Esophagus mucosa (tissue), 1 donor: Measurements from ENCODE around the gene RBM39. TPM values are rescaled to one million over a fixed set of nuclear protein-coding genes. Genes with fewer than 3 reads are reported as not detected.
"Not testable (repeated sequence)": the region's sequence is repeated elsewhere in the genome, so short reads cannot be mapped to it uniquely, and the experiment has no call there.

Experiments used
- ATAC-seq: fragments of 200-7000 bp; cut with Tn5 transposase; one replicate; pipeline ENCODE4 v1.9.1; 2020
- total RNA-seq: library from RNA; stranded (reverse); gene quantifications from one replicate; pipeline ENCODE4 v1.2.4, GENCODE V29; 2023
- donor health status: DM: yes; HTN: yes; CAD: no.

Gene RBM39
- total RNA-seq, 1 donor from 2014 or later: 139 TPM

DNA sequence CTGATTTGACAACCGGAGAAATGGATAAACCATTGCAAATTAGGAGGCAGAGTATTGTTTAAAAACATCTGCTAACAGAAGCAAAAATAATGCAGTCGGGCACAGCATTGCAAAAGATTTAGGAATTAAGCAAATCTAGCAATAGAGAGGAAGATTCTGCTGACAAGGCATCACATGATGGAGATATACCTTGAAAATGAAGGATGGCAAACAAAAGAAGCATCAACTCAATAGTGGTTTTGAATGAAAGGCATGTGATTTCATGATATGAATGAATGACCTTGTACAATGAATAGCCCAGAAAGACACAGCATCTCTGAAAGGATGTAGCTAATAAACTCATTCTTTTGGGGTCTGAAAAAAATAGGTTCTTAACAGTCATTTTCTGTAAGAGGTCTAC lies 8.6 kb upstream of the RBM39 start:
- no peak for ATAC-seq

DNA sequence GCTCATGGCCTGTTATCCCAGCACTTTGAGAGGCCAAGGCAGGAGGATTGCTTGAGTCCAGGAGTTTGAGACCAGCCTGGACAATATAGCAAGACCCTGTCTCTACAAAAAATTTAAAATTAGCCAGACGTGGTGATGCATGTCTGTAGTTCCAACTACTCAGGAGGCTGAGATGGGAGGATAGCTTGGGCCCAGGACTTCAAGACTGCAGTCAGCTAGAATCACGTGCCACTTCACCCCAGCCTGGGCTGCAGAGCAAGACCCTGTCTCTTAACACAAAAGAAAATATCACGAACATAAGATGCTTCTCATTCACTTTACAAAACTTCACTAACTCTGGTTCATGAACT lies 2.4 kb upstream of the RBM39 start:
- not testable (repeated sequence) for ATAC-seq

DNA sequence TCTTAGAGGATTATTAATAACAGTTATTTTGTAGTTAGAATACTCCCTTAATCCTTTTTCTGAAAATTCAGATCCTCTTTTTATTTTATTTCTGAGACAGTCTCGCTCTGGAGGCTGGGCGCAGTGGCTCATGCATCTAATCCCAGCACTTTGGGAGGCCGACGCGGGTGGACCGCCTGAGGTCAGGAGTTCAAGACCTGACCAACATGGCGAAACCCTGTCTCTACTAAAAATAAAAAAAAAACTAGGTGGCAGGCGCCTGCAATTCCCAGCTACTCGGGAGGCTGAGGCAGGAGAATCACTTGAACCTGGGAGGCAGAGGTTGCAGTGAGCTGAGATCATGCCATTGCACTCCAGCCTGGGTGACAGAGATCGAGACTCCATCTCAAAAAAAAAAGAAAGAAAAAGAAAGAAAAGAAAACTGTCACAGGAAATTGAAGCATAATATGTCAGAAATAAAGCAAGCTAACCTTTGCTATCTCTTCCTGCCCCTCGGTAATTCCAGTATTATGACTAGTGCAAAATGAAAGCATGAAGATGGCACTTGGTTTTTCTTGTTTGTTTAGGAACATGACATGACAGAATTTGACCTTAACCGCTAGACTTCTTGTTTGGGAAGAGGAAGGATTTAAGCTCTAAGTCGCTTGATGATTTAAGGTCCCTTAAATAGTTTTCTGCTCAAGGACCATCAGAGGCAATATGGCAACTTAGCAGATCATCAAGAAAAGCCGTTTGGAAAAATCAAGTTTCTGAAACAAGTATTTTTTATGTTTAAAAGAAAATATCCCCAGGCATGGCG lies 1.8 kb upstream of the RBM39 start:
- no peak for ATAC-seq

DNA sequence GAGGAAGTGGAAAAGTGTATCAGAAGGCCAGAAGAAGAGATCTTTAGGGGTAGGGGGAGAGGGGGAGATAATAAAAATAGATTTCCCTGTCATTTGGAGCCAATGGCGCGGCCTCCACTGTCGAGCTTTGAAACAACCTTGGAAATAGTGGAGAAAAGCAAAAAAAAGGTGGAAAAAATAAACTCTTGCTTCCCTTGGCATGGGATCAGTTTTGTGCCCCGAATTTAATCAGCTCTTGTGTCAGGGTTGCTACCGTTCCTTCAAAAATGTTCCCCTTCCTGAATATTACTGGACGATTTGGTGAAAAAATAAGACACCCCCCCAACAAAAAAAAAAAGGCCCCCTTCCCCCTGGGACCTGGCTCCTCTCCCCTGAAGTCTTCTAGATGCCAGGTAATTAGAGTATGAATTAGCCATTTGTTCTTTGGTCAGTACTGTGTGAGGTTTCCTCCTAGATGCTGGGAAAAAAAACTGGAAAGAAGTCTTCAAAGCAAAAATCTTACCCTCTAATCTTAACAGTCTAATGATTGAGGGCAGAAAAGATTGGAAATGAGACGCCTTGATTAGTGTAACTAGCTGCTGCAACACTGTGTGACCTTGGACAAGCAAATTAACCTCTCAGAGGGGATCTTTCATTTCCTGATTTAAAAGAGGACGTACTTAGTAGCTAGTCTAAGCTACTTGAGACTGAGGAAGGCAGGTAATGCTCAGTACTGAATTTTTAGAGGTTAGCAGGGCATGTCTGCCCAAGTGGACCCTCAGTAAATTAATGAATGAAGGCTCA lies 872 bp upstream of the RBM39 start:
- no peak for ATAC-seq

DNA sequence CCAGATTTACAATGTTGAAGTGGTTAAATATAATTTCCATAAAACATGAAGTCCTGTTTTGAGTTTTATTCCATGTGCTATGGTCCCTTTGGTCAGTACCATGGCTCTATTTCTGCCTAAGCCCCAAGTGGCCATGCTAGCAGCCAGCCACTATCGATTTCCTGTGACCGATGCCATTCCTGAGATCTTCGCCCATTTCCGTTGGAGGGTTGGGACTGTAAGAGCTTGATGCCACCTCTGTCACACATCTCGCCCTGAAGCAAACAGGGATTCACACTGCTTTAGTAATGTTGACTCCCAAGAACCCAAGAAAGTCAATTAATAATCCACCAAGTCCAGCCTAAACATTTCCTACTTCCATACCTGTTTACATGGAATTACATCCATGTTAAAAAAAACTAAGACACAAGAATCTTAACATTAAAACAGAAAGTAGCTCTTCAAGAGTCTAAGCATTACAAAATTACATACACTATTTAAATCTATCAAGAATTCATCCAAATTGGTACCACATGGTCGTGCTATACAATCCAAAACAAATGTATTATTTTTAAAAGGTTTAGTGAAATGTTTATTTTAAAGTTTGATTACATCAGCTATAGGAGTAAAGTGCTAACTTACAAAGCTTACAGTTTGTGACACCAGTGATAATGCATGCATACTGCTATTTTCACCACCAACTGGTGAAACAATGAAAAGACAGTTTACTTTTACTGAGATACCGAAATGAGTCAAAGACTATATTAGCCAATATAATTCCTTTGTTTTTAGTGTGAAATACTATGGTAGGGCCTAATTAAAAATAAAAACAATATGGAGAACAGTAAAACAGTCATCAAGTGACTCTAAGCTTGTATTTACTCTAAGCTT lies 2.5 kb downstream of the RBM39 start:
- ATAC-seq: no peak

DNA sequence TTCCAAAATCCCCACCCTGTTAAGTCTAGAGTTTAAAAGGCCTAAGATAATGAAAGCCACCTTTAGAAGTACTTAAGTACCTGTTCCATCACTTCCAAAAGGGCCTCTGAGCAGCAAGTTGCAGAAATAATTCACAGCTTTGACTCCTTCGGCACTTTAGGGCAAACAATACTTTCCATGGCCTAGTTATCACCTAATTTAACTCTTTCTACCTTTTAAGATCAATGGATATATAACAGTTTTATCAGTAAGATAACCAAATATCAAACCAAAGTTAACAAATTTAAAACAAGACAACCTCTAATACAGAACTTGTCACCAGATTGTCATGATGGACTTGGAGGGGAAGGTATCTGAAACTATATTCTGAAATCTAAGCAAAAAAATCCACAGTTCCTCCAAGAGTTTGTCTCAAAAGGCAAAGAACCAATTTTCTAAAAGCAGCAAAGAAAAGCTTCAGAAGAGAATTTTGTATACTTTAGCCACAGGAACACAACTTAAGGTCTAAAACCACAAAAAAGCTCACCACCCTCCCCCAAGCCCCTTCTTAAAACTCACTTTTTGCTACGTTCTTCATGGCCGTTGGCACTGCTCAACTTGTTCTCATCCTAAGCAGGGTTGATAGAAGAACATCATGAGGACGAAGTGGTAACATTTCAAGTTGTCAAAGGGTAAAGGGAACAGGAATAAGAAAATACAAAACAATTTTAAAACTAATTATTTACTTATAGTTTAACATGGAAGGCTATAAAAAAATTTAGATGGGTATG lies 3.5 kb downstream of the RBM39 start:
- ATAC-seq: no peak

DNA sequence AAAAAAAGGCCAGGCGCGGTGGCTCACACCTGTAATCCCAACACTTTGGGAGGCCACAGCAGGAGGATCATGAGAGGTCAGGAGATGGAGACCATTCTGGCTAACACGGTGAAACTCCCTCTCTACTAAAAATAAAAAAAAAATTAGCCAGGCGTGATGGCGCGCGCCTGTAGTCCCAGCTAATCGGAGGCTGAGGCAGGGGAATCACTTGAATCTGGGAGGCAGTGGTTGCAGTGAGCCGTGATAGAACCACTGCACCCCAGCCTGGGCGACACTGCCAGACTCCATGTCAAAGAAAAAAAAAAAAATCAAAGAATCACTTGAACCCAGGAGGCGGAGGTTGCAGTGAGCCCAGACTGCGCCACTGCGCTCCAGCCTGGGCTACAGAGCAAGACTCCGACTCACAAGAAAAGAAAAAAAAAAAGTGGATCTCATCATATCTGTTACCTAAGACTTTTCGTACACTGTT lies 4.2 kb downstream of the RBM39 start:
- ATAC-seq: no peak

DNA sequence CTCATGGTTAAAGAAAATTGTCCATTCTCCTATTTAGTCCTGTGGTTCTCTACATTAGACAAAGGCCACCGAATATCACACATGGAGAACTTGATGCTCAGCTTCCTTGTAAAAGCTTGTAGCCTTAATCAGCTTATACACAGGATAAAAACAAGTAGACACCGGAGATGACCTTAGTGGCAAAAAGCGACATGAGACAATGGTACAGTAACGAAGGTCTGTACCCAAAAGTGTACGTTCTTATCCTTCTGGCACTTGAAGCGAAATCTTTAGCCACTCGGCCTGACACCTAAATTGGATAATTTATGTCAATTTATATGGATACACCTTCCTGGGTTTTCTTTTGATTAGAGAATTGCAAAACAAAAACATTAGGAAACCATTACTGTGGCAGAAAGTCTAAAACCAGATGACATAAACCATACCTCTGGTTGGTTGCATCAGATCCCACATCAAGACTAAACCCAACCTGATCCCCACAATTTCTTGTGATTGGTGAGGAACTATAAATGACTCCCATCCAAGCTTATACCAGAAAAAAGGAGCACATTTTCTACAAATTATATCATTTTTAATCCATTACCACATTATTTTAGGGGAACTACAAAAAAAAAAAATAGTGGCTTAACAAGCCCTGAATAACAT lies 6.1 kb downstream of the RBM39 start:
- no peak for ATAC-seq

DNA sequence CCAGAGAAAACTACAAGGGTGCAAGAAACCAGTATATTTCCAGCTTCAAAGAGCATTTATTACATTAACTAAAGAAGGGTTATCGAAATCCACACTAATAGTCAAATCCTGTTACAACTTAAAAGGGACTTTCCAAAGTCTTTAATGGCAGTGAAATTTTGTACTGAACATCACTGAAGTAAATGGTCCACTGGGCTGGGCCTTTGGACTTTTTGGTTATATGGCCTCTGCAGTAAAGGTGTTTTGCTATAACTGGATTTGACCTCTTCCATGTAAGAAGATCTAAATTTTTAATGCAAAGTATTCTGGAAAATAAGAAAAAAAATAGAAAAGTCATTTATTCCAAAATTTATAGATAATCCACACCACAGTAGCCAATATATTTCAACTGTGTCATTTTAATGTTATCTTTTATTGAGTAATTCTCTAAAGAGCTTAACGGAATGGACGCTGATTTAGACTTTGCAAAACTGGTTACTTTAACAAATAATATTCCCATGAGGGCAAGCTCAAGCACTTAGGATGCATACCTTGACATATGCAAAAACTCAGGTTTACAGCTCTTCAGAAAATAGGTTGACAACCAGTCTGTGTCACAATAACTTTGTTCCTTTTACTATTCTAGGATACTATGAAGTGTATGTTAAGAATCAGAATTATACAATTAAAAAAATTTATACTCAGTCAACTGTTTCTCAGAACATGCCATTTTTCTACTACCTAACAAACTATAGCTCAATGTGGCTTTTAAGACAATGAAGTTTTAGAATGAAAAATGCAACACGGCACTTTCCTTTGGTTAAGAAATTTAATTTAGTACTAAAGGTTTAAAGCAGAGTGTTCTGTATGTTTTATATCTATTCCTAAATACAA lies 7.0 kb downstream of the RBM39 start:
- no peak for ATAC-seq

DNA sequence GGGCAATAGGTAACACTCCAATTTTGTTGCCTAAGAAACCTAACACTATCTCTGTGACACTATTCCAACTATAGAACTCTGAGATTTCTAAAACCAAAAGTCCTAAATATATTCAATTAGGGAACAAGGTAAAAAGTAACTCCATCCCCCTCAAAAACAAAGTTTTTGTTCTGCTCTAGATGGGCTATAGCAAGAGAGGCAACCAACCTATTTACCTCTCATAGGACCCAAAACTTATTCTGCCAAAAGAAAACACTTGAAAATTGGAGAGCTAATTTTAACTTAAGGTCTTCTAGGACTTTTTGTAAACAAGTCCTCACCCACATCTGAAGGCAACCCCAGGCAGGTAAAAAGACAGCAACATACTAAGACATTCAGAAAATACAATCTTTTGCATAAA lies 7.7 kb downstream of the RBM39 start:
- ATAC-seq: no peak

DNA sequence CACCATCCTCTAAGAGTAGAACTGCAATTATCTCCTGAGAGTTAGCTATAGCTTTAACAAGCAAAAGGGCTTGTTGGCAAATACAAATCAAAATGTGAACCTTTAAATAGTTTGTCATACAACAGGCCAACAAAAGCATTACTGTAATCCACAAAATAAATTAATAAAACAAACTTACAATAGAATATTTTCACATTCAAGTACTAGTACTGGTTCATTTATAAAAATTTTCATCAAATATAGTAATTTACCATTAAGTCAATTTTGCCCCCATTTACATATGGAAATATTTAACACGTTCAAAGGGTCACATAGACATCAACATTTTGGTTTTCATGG lies 9.4 kb downstream of the RBM39 start:
- no peak for ATAC-seq

DNA sequence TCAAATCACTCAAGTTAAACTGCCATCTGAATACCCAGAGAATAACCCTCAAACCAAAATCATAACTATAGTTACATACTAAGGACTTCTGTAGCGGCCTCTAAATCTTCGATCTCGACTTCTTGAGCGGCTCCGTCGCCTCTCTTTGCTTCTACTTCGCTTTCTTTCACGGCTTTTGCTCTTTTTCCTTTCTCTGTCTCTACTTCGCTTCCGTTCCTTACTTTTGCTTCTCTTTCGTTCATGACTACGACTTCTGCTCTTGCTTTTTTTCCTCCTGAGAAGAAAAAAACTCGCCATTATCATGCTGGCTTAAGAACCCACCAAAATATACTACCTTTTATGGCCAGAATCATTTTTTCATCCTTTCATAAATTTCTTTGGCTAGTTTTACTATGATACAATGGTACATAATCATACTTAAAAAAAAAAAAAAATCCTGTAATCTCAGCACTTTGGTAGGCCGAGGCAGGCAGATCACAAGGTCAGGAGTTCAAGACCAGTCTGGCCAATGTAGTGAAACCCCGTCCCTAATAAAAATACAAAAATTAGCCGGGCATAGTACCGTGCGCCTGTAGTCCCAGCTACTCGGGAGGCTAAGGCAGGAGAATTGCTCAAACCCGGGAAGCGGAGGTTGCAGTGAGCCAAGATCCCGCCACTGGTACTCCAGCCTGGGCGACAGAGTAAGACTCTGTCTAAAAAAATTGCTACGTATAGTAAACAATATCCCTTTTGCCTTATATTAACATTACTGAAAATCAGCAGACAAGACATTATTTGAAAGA lies 10.0 kb downstream of the RBM39 start:
- ATAC-seq: no peak

DNA sequence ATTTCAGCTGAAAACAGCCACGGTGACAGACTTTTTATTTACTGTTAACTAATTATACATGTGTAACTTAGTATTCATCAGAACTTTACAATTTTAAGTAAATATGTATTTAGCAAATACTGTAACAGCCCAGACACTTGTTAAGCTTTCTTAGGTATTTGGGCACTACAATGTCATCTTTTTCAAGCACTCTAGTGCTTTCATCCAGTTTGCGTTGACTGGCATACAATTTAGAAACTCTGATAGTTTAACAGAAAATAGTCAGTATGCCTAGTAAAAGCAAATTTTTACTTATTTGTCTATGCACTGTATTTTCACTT lies 10.6 kb downstream of the RBM39 start:
- no peak for ATAC-seq

DNA sequence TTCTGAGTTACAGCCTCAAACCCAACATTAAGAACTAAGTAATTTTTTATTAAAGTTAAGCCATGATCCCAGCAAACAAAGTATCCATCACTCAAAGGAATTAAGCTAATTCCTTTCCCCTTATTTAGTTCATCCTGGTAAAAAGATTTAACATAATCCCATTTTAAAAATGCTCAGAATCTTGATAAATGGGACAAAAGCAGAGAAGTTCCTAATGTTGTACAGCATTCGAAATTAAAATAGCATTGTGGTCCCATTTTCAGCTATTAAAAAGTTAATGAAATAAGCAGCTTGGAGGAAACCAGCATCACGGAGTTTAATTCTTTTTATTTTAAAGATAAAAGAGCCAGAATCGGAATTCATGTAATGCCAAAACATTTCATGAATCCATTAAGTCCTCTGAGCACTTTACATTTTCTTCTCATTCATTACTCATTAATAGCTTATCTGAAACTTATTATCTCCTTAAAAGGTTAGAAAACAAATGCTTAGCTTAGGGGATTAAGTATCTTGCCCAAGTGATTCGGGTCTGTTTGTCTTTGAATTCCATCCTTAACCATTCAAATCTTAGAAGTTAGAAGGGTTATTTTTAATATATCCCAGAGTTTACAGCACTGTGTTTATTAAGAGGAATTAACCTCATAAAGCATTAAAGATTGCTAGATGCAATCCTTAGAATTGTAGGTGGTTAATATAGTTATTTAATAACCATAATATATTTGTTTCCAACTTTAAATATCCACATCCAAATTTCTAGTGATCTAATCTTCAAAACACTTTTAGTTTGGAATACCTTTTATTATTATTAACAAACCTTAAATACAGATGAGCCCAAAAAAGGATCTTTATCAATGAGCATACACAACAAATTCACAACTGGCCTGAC lies 11.2 kb downstream of the RBM39 start:
- ATAC-seq: no peak

DNA sequence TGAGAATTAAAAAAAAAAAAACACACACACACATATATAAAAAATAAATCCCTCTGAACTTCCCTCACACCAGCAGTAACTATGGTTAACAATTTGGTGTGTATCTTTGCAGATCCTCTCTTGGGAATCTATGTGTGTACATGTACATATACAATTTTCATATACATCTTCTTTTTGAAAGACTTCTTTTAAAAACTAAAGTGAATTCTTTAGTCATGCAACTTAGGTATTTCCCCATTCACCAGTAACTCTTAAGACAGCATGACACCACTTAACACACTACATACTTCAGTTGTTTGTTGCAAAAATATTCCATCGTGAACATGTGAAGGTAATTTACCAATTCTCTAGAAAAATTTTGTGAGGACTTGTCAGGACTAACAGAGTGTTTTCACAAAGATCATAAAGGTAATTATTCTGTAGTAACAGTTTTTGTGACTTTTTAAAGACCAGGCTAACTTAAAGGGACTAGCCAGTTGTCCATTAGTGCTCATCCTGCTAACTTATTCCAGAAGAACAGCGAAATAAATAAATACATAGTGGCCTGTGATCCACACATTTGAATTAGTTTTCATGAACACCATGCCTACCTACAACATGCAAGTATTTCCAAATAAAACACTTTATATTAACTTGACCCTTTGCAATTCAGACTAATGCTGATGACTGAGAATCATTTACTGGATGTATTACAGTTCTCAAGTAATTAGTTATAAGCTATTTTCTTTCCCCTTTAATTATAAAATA lies 12.1 kb downstream of the RBM39 start:
- no peak for ATAC-seq

DNA sequence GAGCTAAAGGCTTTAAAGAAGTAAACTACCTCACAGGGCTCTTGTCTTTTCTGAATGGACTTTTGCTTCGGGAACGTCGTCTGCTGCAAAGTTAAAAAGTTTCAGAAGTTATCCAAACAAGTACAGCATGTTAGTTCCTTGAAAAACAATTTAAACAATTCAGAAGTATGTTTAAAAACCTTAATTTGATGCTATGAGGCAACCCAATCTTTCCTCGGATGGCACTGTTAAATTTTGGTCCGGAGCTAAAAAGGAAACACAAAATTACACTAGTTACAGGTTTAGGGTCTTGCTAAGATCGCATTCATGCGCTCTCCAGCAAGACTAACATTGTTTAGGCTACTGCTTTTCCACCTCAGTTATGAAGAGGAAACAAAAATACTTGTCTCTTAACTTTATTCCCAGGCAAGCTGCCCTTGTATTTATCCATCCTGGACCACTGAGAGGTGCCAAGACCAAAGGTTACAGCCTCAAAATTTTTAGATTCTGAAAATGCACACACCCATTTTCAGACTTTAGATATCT lies 12.7 kb downstream of the RBM39 start:
- no peak for ATAC-seq

DNA sequence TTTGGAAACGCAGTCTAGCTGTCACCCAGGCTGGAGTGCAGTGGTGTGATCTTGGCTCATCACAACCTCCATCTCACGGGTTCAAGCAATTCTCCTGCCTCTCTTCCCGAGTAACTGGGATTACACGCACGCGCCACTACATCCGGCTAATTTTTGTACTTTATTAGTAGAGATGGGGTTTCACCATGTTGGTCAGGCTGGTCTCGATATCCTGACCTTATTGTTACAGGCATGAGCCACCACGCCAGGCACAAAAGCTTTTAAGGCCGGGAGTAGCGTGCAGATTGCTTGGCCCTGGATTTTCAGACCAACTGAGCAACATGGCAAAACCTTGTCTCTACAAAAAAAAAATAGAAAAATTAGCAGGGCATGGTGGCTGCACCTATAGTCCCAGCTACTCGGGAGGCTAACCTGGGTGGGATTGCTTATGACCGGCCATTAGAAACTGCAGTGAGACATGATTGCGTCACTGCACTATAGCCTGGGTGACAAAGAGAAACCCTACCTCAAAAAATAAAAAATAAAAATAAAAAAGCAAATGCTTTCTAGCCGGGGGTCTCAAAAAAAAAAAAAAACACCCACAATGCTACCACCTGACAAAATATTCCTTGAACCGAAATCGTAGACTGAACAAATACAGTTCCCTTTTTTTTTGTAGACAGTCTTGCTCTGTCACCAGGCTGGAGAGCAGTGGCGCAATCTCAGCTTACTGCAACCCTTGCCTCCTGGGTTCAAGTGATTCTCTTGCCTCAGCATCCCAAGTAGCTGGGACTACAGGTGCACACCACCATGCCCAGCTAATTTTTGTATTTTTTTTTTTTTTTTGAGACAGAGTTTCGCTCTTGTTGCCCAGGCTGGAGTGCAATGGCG lies 15.0 kb downstream of the RBM39 start:
- ATAC-seq: no peak
